GM19395 (cell line): ENCODE results near the gene GLIPR1.
A peak's percentile ranks its signal among the peaks of the same experiment; 100 is the strongest.
"Not testable (repeated sequence)": the region's sequence is repeated elsewhere in the genome, so short reads cannot be mapped to it uniquely, and the experiment has no call there.

Experiments used
- ATAC-seq: cut with Tn5 transposase; IDR thresholded peaks from one replicate; pipeline ENCODE4 v1.9.1; 2021; ENCODE audit warnings: mild to moderate bottlenecking, moderate library complexity; ENCODE audit not compliant: unreplicated experiment

GLIPR1 gene

GRCh38 chr12:75471902-75472890, 8.4 kb upstream of the GLIPR1 start:
- ATAC-seq = peak; percentile 68

- no peak for ATAC-seq
Observed at GRCh38 chr12:75474116-75474515, 6.4 kb upstream of the GLIPR1 start.

- no peak for ATAC-seq
Observed at GRCh38 chr12:75476071-75476470, 4.5 kb upstream of the GLIPR1 start.

GRCh38 chr12:75477137-75477536, 3.4 kb upstream of the GLIPR1 start:
- no peak for ATAC-seq

- ATAC-seq = peak; percentile 23
Observed at GRCh38 chr12:75478116-75478794, 2.3 kb upstream of the GLIPR1 start.

GRCh38 chr12:75479963-75480461, 543 bp upstream of the GLIPR1 start:
- ATAC-seq = peak; percentile 46

- peak; percentile 26 for ATAC-seq
Observed at GRCh38 chr12:75481013-75481705, 604 bp downstream of the GLIPR1 start.

- ATAC-seq = no peak
Observed at GRCh38 chr12:75481774-75482173, 1.2 kb downstream of the GLIPR1 start.

- ATAC-seq = peak; percentile 12
Observed at GRCh38 chr12:75482646-75483045, 2.1 kb downstream of the GLIPR1 start.

GRCh38 chr12:75483431-75483830, 2.9 kb downstream of the GLIPR1 start:
- no peak for ATAC-seq

GRCh38 chr12:75484450-75484849, 3.9 kb downstream of the GLIPR1 start:
- ATAC-seq = not testable (repeated sequence)

- no peak for ATAC-seq
Observed at GRCh38 chr12:75487308-75487707, 6.8 kb downstream of the GLIPR1 start.

GRCh38 chr12:75488553-75488952, 8.0 kb downstream of the GLIPR1 start:
- ATAC-seq = peak; percentile 54

GRCh38 chr12:75489187-75489586, 8.6 kb downstream of the GLIPR1 start:
- ATAC-seq = peak; percentile 2

GRCh38 chr12:75489613-75490210, 9.2 kb downstream of the GLIPR1 start:
- peak; percentile 58 for ATAC-seq

- ATAC-seq = no peak
Observed at GRCh38 chr12:75491169-75491568, 10.6 kb downstream of the GLIPR1 start.

- ATAC-seq = no peak
Observed at GRCh38 chr12:75503459-75503858, 22.9 kb downstream of the GLIPR1 start.

- ATAC-seq = no peak
Observed at GRCh38 chr12:75503866-75504265, 23.3 kb downstream of the GLIPR1 start.

- ATAC-seq = peak; percentile 60
Observed at GRCh38 chr12:75505706-75506312, 25.3 kb downstream of the GLIPR1 start.

GRCh38 chr12:75507086-75507485, 26.5 kb downstream of the GLIPR1 start:
- ATAC-seq = no peak
